Heart left ventricle (tissue), 13 donors: ENCODE measurements around the gene CTU2.

Experiments used
- POLR2A ChIP-seq, 2 donors: fragments of 450-650 bp; IDR thresholded peaks; one replicate each; pipeline ENCODE4 v1.6.1; 2017; ENCODE audit warnings: antibody characterized with exemption in 2 of 2, mild to moderate bottlenecking in 2 of 2, moderate library complexity in 2 of 2
- TF ChIP-seq, protein P1 (sequence below), 12 donors: fragments of 200-600 bp; sonication (generic) in 4 of 12; IDR thresholded peaks; one replicate each; pipeline versions ENCODE4 v1.5.0 to v1.8.0; 2018 to 2022; ENCODE audit warnings: antibody characterized with exemption in 12 of 12, mild to moderate bottlenecking in 5 of 12
- donor health status: ischemic (EF 13 %, LVEDD 7.1; RV severe dilation, severe dysfunction).
- donor health status: DM: no; HTN: yes; CAD: no.
- donor health status: DM: no; HTN: no; CAD: no.
- donor health status: ischemic (EF 25% LVEDD 6.9; RV normal size, moderate dysfunction).
- donor health status: ischemic (EF 25% LVEDD 5.7; RV mildly dilated, moderate dysfunction).
- donor health status: ischemic (EF 35%, LVEDD 5.7; RV mildly dilated, moderate dysfunction).
- donor health status: nonischemic (EF 11% LVEDD 7.7; RV severe dilation, severe dysfunction).
- donor health status: DM: yes; HTN: yes; CAD: no.
- donor health status: PGD.
- donor health status: ischemic (EF 29% LVEDD 5.4; RV normal size, mild dysfunction).
- donor health status: nonischemic (EF 23%, LVEDD 6.1; RV moderate dilation, normal function).

GRCh38 chr16:88732961-88733294, 26.6 kb downstream of the CTU2 start:
- no peak for TF ChIP-seq POLR2A (IDR thresholded peaks at IDR 0.05)
- TF ChIP-seq, protein P1, sequence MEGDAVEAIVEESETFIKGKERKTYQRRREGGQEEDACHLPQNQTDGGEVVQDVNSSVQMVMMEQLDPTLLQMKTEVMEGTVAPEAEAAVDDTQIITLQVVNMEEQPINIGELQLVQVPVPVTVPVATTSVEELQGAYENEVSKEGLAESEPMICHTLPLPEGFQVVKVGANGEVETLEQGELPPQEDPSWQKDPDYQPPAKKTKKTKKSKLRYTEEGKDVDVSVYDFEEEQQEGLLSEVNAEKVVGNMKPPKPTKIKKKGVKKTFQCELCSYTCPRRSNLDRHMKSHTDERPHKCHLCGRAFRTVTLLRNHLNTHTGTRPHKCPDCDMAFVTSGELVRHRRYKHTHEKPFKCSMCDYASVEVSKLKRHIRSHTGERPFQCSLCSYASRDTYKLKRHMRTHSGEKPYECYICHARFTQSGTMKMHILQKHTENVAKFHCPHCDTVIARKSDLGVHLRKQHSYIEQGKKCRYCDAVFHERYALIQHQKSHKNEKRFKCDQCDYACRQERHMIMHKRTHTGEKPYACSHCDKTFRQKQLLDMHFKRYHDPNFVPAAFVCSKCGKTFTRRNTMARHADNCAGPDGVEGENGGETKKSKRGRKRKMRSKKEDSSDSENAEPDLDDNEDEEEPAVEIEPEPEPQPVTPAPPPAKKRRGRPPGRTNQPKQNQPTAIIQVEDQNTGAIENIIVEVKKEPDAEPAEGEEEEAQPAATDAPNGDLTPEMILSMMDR (IDR thresholded peaks at IDR 0.05) = no peak
